MM.1S (cell line): ENCODE measurements around the gene CLCNKB.

Source experiments
- EZH2 ChIP-seq: fragments of 300-600 bp; sonication (generic); optimal IDR thresholded peaks from 2 replicates; pipeline ENCODE3; 2017; ENCODE audit warnings: low read depth, mild to moderate bottlenecking, antibody characterized with exemption, low read length, mixed read lengths
- TF ChIP-seq, protein P1 (sequence below): fragments of 300-600 bp; sonication (generic); IDR thresholded peaks from 2 replicates; pipeline ENCODE4 v1.5.1; 2016; ENCODE audit warnings: antibody characterized with exemption, low read length, mixed read lengths

- TF ChIP-seq, protein P1, sequence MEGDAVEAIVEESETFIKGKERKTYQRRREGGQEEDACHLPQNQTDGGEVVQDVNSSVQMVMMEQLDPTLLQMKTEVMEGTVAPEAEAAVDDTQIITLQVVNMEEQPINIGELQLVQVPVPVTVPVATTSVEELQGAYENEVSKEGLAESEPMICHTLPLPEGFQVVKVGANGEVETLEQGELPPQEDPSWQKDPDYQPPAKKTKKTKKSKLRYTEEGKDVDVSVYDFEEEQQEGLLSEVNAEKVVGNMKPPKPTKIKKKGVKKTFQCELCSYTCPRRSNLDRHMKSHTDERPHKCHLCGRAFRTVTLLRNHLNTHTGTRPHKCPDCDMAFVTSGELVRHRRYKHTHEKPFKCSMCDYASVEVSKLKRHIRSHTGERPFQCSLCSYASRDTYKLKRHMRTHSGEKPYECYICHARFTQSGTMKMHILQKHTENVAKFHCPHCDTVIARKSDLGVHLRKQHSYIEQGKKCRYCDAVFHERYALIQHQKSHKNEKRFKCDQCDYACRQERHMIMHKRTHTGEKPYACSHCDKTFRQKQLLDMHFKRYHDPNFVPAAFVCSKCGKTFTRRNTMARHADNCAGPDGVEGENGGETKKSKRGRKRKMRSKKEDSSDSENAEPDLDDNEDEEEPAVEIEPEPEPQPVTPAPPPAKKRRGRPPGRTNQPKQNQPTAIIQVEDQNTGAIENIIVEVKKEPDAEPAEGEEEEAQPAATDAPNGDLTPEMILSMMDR: no peak
- no peak for TF ChIP-seq EZH2
Observed at GRCh38 chr1:15997076-15997585, 46.5 kb upstream of the CLCNKB start.
